Activated naive CD4-positive, alpha-beta T cell treated with anti-CD3 and anti-CD28 coated beads, Interleukin-2, amount 50 U/mL, for 24 hours (primary cell): ENCODE results near the gene CYB5B.

ENCODE experiments used
- H3K27ac Mint-ChIP-seq: one replicate; pipeline ENCODE4 v1.8.0; 2021; ENCODE audit warnings: mild to moderate bottlenecking, mixed read lengths
- H3K27me3 Mint-ChIP-seq: one replicate; pipeline ENCODE4 v1.8.0; 2021; ENCODE audit warnings: mixed read lengths
- H3K36me3 Mint-ChIP-seq: one replicate; pipeline ENCODE4 v1.8.0; 2021; ENCODE audit warnings: mixed read lengths
- H3K4me1 Mint-ChIP-seq: one replicate; pipeline ENCODE4 v1.8.0; 2021; ENCODE audit warnings: mixed read lengths
- H3K4me3 Mint-ChIP-seq: one replicate; pipeline ENCODE4 v1.8.0; 2021; ENCODE audit warnings: mild to moderate bottlenecking, mixed read lengths
- H3K9me3 Mint-ChIP-seq: one replicate; pipeline ENCODE4 v1.8.0; 2021; ENCODE audit warnings: mixed read lengths

CYB5B gene

GRCh38 chr16:69424053-69424934, at the start of gene CYB5B:
CYB5B (plus strand) TSS chr16:69424619; CDS start chr16:69424684, 65 bp downstream.
- Mint-ChIP-seq H3K9me3 (peaks cover 10% of the 10 kb centered on the region), H3K27me3 (no peaks in the 10 kb centered on the region), H3K27ac (peak within 1 kb of the TSS; percentile 96), H3K4me3 (peak within 1 kb of the TSS; percentile 99), H3K4me1 (peaks cover 35% of the 10 kb centered on the region), H3K36me3 (peaks cover 17% of the 10 kb centered on the region)

DNA sequence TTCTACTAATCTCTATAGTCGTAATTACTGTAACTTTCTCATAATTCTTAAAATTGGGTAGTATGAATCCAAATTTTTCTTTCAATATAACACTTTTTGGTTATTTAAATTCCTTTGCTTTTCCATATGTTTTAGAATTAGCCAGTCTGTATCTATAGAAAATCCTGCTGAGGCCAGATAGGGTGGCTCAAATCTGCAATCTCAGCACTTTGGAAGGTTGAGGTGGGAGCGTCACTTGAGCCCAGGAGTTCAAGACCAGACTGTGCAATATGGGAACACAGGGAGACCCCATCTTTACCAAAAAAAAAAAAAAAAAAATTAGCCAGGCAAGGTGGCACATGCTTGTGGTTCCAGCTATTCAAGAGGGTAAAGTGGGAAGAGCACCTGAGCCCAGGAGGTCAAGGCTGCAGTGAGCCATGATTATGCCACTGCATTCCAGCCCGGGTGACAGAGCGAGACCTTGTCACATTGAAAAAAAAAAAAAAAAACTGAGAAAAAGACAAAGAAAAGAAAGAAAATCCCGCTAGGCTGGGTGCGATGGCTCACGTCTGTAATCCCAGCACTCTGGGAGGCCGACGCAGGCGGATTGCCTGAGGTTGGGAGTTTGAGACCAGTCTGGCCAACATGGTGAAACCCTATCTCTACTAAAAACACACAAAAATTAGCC, 47.9 kb upstream of the CYB5B start:
- Mint-ChIP-seq H3K27ac (no peak overlapping the region), H3K27me3 (no peaks in the 10 kb centered on the region), H3K9me3 (no peaks in the 10 kb centered on the region), H3K4me1 (peaks cover 31% of the 10 kb centered on the region), H3K36me3 (peaks cover 15% of the 10 kb centered on the region), H3K4me3 (no peak overlapping the region)

GRCh38 chr16:69378036-69378435, 46.4 kb upstream of the CYB5B start:
- Mint-ChIP-seq H3K4me1 (peaks cover 35% of the 10 kb centered on the region), H3K27ac (peak overlapping the region; percentile 68), H3K9me3 (no peaks in the 10 kb centered on the region)

GRCh38 chr16:69378760-69379159, 45.7 kb upstream of the CYB5B start:
- Mint-ChIP-seq H3K27me3 (no peaks in the 10 kb centered on the region), H3K9me3 (no peaks in the 10 kb centered on the region), H3K36me3 (peaks cover 21% of the 10 kb centered on the region), H3K4me1 (peaks cover 38% of the 10 kb centered on the region), H3K4me3 (peak overlapping the region; percentile 62), H3K27ac (peak overlapping the region; percentile 95)

More at GRCh38 chr16:69378036-69378435, 46.4 kb upstream of the CYB5B start:
- Mint-ChIP-seq H3K27me3 (no peaks in the 10 kb centered on the region), H3K4me3 (no peak overlapping the region), H3K36me3 (peaks cover 18% of the 10 kb centered on the region)

GRCh38 chr16:69381231-69381630, 43.2 kb upstream of the CYB5B start:
- Mint-ChIP-seq H3K4me3 (no peak overlapping the region), H3K27ac (no peak overlapping the region), H3K4me1 (peaks cover 48% of the 10 kb centered on the region), H3K36me3 (peaks cover 28% of the 10 kb centered on the region), H3K27me3 (no peaks in the 10 kb centered on the region), H3K9me3 (no peaks in the 10 kb centered on the region)

GRCh38 chr16:69382421-69382820, 42.0 kb upstream of the CYB5B start:
- Mint-ChIP-seq H3K36me3 (peaks cover 28% of the 10 kb centered on the region), H3K27ac (peak overlapping the region; percentile 46), H3K4me3 (peak overlapping the region; percentile 9), H3K4me1 (peaks cover 48% of the 10 kb centered on the region), H3K9me3 (no peaks in the 10 kb centered on the region), H3K27me3 (no peaks in the 10 kb centered on the region)

GRCh38 chr16:69384974-69385373, 39.4 kb upstream of the CYB5B start:
- Mint-ChIP-seq H3K36me3 (peaks cover 15% of the 10 kb centered on the region), H3K9me3 (no peaks in the 10 kb centered on the region), H3K4me3 (peak overlapping the region; percentile 91), H3K4me1 (peaks cover 32% of the 10 kb centered on the region), H3K27ac (peak overlapping the region; percentile 97), H3K27me3 (no peaks in the 10 kb centered on the region)

DNA sequence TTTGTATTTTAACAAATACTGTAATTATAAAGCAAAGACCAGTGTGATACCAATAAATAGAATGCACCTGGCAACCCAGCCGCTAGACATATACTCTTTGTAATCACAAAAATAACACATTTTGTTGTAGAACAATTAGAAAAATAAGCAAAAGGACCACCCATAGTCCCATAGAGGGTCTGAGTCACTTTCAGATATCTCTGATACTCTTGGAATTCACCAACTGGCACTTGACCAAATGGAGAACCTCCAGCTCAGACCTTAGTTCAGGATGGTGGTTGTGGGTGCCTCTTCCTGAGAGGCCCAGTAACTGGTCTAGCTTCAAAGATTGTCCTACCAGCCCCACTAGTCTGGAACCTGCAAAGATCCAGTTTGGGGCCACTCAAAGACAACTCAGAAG, 37.8 kb upstream of the CYB5B start:
- Mint-ChIP-seq H3K27me3 (no peaks in the 10 kb centered on the region), H3K9me3 (no peaks in the 10 kb centered on the region), H3K4me1 (peaks cover 28% of the 10 kb centered on the region), H3K4me3 (peak overlapping the region; percentile 91), H3K27ac (no peak overlapping the region), H3K36me3 (peaks cover 15% of the 10 kb centered on the region)

DNA sequence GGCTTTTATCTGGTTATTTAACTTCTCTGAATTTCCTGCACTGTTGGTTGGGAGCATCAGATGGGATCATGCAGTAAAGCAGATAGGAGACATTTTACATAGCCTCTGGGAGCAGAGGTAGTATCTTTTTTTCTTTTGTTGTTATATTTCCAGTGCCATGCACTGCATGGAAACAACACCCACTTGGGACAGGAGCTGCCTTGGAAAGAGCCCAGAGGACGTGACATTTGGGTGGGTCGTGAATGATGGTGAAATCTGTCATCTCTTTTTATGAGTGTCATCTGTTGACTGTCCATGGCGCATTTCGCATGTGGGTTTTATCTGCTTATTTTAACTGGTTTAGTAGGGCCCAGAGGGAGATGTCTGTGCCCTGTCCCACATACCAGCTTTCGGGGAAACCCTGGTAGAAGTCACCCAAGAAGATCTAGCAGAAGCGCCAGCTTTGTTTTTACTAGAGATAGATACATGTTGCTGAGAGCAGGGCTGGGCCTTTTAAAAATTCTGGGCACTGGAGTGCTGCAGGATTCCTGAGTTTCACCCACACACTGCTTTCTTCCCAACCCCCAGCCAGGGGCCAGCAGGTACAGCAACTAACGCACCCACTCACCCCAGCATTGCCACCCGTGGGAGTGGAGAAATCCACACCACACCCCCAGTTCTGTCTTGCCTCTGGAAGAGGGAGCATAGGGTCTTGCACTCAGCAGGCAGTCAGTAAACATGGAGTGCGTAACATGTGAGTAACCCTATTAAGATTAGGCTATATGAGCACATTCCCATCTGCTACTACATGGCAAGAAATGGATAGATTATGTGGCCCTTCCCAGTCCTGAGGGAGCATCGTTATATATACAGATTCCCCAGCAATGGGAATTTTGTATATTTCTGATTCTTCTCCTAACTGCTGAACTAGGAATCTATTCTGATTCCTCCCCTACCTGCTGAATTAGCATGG, 30.2 kb upstream of the CYB5B start:
- Mint-ChIP-seq H3K27me3 (no peaks in the 10 kb centered on the region), H3K4me3 (no peak overlapping the region), H3K9me3 (no peaks in the 10 kb centered on the region), H3K27ac (no peak overlapping the region), H3K4me1 (peaks cover 6% of the 10 kb centered on the region), H3K36me3 (no peaks in the 10 kb centered on the region)

DNA sequence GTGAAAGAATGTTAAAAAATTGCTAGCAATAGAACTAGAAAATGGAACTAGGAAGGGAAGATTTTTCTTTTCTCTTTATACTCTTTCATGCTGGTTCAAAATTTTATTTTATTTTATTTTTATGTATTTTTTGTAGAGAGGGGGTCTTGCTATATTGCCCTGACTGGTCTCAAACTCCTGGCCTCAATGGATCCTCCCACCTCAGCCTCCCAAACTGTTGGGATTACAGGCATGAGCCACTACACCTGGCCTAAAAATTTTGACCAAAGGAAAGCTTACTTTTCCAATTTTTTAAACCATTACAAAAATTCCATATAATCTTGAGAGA, 28.6 kb upstream of the CYB5B start:
- no peaks in the 10 kb centered on the region for H3K27me3 Mint-ChIP-seq
- H3K4me3 Mint-ChIP-seq, result peak overlapping the region; percentile 5
- H3K36me3 Mint-ChIP-seq, result no peaks in the 10 kb centered on the region
- H3K4me1 Mint-ChIP-seq, result peaks cover 6% of the 10 kb centered on the region
- peak overlapping the region; percentile 27 for H3K27ac Mint-ChIP-seq
- H3K9me3 Mint-ChIP-seq, result no peaks in the 10 kb centered on the region

- Mint-ChIP-seq H3K4me3 (peak overlapping the region; percentile 5), H3K36me3 (no peaks in the 10 kb centered on the region), H3K9me3 (no peaks in the 10 kb centered on the region), H3K27ac (peak overlapping the region; percentile 27), H3K27me3 (no peaks in the 10 kb centered on the region), H3K4me1 (peaks cover 6% of the 10 kb centered on the region)
Observed at GRCh38 chr16:69396187-69397061, 28.0 kb upstream of the CYB5B start.

DNA sequence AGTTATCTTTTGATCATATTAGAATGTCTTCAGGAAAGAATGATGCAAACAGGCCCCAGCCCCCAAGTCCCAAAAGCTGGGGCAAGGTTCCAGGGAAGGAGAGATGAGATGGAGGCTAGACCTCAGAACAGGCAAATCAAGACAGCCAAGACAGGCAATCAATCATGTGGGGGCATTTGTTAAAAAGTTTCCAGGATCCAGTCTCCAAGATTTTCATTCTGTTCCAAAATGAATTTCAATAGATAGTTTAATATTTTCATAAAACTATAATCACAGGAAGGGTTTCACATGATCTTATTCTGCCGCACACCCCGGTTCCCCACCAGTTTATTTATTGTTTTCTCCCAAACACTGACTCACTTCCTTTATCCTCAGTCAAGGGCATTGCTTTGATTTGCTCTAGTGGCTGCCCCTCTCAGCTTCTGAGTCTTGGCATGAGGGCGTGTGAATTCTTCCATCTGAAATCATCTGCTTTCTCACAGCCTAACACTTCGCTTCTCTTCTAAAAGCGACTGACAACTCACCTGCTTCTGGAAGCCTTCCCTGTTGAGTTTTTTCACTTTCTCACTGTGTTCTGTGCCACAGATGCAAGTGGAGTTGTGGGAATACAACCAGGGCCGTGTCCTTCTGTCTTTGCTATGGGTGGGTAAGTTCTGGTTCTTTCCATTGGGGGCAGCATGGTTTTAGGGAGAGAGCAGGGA, 26.4 kb upstream of the CYB5B start:
- no peak overlapping the region for H3K27ac Mint-ChIP-seq

GRCh38 chr16:69399361-69399760, 25.1 kb upstream of the CYB5B start:
- H3K27me3 Mint-ChIP-seq, result no peaks in the 10 kb centered on the region
- H3K4me3 Mint-ChIP-seq, result no peak overlapping the region
- H3K9me3 Mint-ChIP-seq, result no peaks in the 10 kb centered on the region
- no peaks in the 10 kb centered on the region for H3K36me3 Mint-ChIP-seq
- peaks cover 6% of the 10 kb centered on the region for H3K4me1 Mint-ChIP-seq
- no peak overlapping the region for H3K27ac Mint-ChIP-seq

More for the DNA sequence above, 26.4 kb upstream of the CYB5B start:
- Mint-ChIP-seq H3K27me3 (no peaks in the 10 kb centered on the region), H3K4me1 (peaks cover 6% of the 10 kb centered on the region), H3K4me3 (no peak overlapping the region), H3K36me3 (no peaks in the 10 kb centered on the region), H3K9me3 (no peaks in the 10 kb centered on the region)

GRCh38 chr16:69402439-69402838, 22.0 kb upstream of the CYB5B start:
- Mint-ChIP-seq H3K4me1 (no peaks in the 10 kb centered on the region), H3K27me3 (no peaks in the 10 kb centered on the region), H3K4me3 (no peak overlapping the region), H3K9me3 (no peaks in the 10 kb centered on the region), H3K27ac (no peak overlapping the region), H3K36me3 (no peaks in the 10 kb centered on the region)
